Keratinocyte (primary cell): ENCODE measurements around the gene SEC22A. TPM values are rescaled to one million over a fixed set of nuclear protein-coding genes. Genes with fewer than 3 reads are reported as not detected.

ENCODE experiments used
- DNase-seq: peaks from one replicate; pipeline ENCODE4 v3.0.0-alpha.2; 2011; ENCODE audit warnings: low read depth, missing footprints, low spot score
- FAIRE-seq: peaks from 2 replicates; lab custom pipeline; 2011; peaks lifted over from hg19 to GRCh38; lab: Jason Lieb, UNC
- H2AFZ ChIP-seq: 2 replicates; pipeline ENCODE4 v1.6.0; 2012; ENCODE audit warnings: low read length, control low read depth, inconsistent platforms; ENCODE audit not compliant: control insufficient read depth
- H3K27ac ChIP-seq: 2 replicates; pipeline ENCODE4 v1.5.1; 2011; ENCODE audit warnings: low read length; ENCODE audit not compliant: control insufficient read depth, insufficient read depth
- H3K27me3 ChIP-seq: 3 replicates; pipeline ENCODE4 v1.6.0; 2011; ENCODE audit warnings: low read length; ENCODE audit not compliant: control insufficient read depth, insufficient read depth; ENCODE audit errors: extremely low read depth
- H3K36me3 ChIP-seq, 2 experiments: 2 replicates in 1 of 2; 3 replicates in 1 of 2; pipeline ENCODE4 v1.5.1; 2011; ENCODE audit warnings: low read length in 2 of 2, mild to moderate bottlenecking in 1 of 2; ENCODE audit not compliant: control insufficient read depth in 2 of 2, insufficient read depth in 2 of 2; ENCODE audit errors: extremely low read depth in 1 of 2
- H3K4me1 ChIP-seq: 3 replicates; pipeline ENCODE4 v1.5.1; 2011; ENCODE audit warnings: low read length; ENCODE audit not compliant: control insufficient read depth, insufficient read depth; ENCODE audit errors: extremely low read depth
- H3K4me2 ChIP-seq: 3 replicates; pipeline ENCODE4 v1.6.0; 2011; ENCODE audit warnings: low read depth, low read length; ENCODE audit not compliant: control insufficient read depth, insufficient read depth; ENCODE audit errors: extremely low read depth
- H3K4me3 ChIP-seq, 3 experiments: fragments of 200-600 bp in 1 of 3; sonication (generic) in 1 of 3; 2 replicates in 2 of 3; 3 replicates in 1 of 3; pipeline ENCODE4 v1.5.1; 2011 to 2016; ENCODE audit warnings: low read length in 3 of 3, mild to moderate bottlenecking in 3 of 3, control low read depth in 2 of 3, inconsistent platforms in 1 of 3, low read depth in 1 of 3, mixed read lengths in 1 of 3, mixed run types in 1 of 3, moderate library complexity in 1 of 3; ENCODE audit not compliant: control insufficient read depth in 2 of 3, insufficient read depth in 2 of 3; ENCODE audit errors: extremely low read depth in 1 of 3
- H3K79me2 ChIP-seq: 2 replicates; pipeline ENCODE4 v1.6.0; 2012; ENCODE audit warnings: low read length; ENCODE audit not compliant: control insufficient read depth, insufficient read depth
- H3K9ac ChIP-seq: 3 replicates; pipeline ENCODE4 v1.6.0; 2011; ENCODE audit warnings: low read length; ENCODE audit not compliant: control insufficient read depth, insufficient read depth; ENCODE audit errors: extremely low read depth
- H3K9me1 ChIP-seq: 3 replicates; pipeline ENCODE4 v1.6.0; 2011; ENCODE audit warnings: low read length; ENCODE audit not compliant: control insufficient read depth, insufficient read depth; ENCODE audit errors: extremely low read depth
- H3K9me3 ChIP-seq: 2 replicates; pipeline ENCODE4 v1.5.1; 2012; ENCODE audit warnings: low read depth, low read length; ENCODE audit not compliant: control insufficient read depth
- H4K20me1 ChIP-seq: 3 replicates; pipeline ENCODE4 v1.6.0; 2011; ENCODE audit warnings: low read length; ENCODE audit not compliant: control insufficient read depth, insufficient read depth; ENCODE audit errors: extremely low read depth
- CTCF ChIP-seq, 3 experiments: IDR thresholded peaks in 1 of 3; conservative IDR thresholded peaks in 1 of 3; optimal IDR thresholded peaks in 1 of 3; 2 replicates in 2 of 3; 3 replicates in 1 of 3; pipeline versions ENCODE3 to v1.5.1; 2011; ENCODE audit warnings: low read length in 3 of 3, mild to moderate bottlenecking in 3 of 3, moderate library complexity in 2 of 3, control low read depth in 1 of 3, inconsistent platforms in 1 of 3; ENCODE audit not compliant: insufficient read depth in 2 of 3; ENCODE audit errors: extremely low read depth in 1 of 3
- EZH2 ChIP-seq: IDR thresholded peaks from one replicate; pipeline ENCODE4 v1.6.1; 2012; ENCODE audit warnings: inconsistent platforms, mild to moderate bottlenecking, low read length, moderate library complexity
- dilution Hi-C: fragments of 300-500 bp; cut with MboI; formaldehyde crosslinking; loops from one replicate; pipeline ENCODE4 v1.7.0; 2020; ENCODE audit warnings: low sequenced_read_pairs; ENCODE audit not compliant: extremely low pct_ligation_motif_present
- polyA plus RNA-seq, 5 experiments: library from polyadenylated mRNA; depleted of rRNA in 3 of 5; stranded (reverse) in 3 of 5; stranded (forward) in 1 of 5; unstranded in 1 of 5; fragments of >200 nt; gene quantifications; 1 replicate in 1 of 5; 2 replicates in 3 of 5; 3 replicates in 1 of 5; pipeline versions ENCODE4 v1.2.1 to v1.2.3, GENCODE V29; 2011 to 2012; ENCODE audit warnings: missing spikeins in 2 of 5, low read depth in 1 of 5, low replicate concordance in 1 of 5

Gene SEC22A
- polyA plus RNA-seq, 1 donor (not counting 4 experiments of a cell fraction or from before 2014, with no cell fraction given), result 32.9 TPM

- Histone ChIP-seq H3K27ac (no peak overlapping the region), H2AFZ (no peak overlapping the region), H3K4me3 (no peak overlapping the region), H3K9ac (no peak overlapping the region), H3K9me1 (no peaks in the 10 kb centered on the region), H4K20me1 (no peaks in the 10 kb centered on the region), H3K36me3 (peaks cover 29 to 47% of the 10 kb centered on the region in 2 experiments), H3K4me2 (no peak overlapping the region), H3K79me2 (no peaks in the 10 kb centered on the region), H3K9me3 (no peaks in the 10 kb centered on the region), H3K4me1 (no peaks in the 10 kb centered on the region), H3K27me3 (no peaks in the 10 kb centered on the region)
- no peak for FAIRE-seq
- TF ChIP-seq EZH2, result no peak
- TF ChIP-seq CTCF (optimal IDR thresholded peaks at IDR 0.05 in 1 of 3, IDR thresholded peaks at IDR 0.05 in 1 of 3, conservative IDR thresholded peaks at IDR 0.05 in 1 of 3; ENCODE audit: extremely low read depth in 1 of 3, insufficient read depth in 2 of 3, low read length in 3 of 3), result no peak
- no peak for DNase-seq
- dilution Hi-C loops, result no loop called here
These were observed 43.4 kb upstream of the SEC22A start for GRCh38 chr3:123158330-123158729.

GRCh38 chr3:123158899-123159390 lies 42.8 kb upstream of the SEC22A start:
- FAIRE-seq, result no peak

More at GRCh38 chr3:123158899-123159390, 42.8 kb upstream of the SEC22A start:
- peaks cover 32 to 46% of the 10 kb centered on the region in 2 experiments for H3K36me3 ChIP-seq
- DNase-seq, result no peak
- H3K9me1 ChIP-seq, result no peaks in the 10 kb centered on the region
- no peak for TF ChIP-seq CTCF (optimal IDR thresholded peaks at IDR 0.05 in 1 of 3, IDR thresholded peaks at IDR 0.05 in 1 of 3, conservative IDR thresholded peaks at IDR 0.05 in 1 of 3; ENCODE audit: extremely low read depth in 1 of 3, insufficient read depth in 2 of 3, low read length in 3 of 3)
- no peak for TF ChIP-seq EZH2
- no peaks in the 10 kb centered on the region for H3K4me1 ChIP-seq
- no peak overlapping the region for H3K4me3 ChIP-seq
- H3K9me3 ChIP-seq, result no peaks in the 10 kb centered on the region
- dilution Hi-C loops, result no loop called here
- no peak overlapping the region for H3K9ac ChIP-seq
- no peaks in the 10 kb centered on the region for H3K27me3 ChIP-seq
- H3K79me2 ChIP-seq, result no peaks in the 10 kb centered on the region
- no peak overlapping the region for H3K4me2 ChIP-seq
- H2AFZ ChIP-seq, result no peak overlapping the region
- H4K20me1 ChIP-seq, result no peaks in the 10 kb centered on the region
- H3K27ac ChIP-seq, result no peak overlapping the region
